Epithelial cell of esophagus (primary cell): ENCODE measurements around the gene VPS37B.
A peak's percentile ranks its signal among the peaks of the same experiment; 100 is the strongest.
"Not testable (repeated sequence)": the region's sequence is repeated elsewhere in the genome, so short reads cannot be mapped to it uniquely, and the experiment has no call there.

Experiments
- DNase-seq: peaks from one replicate; pipeline ENCODE4 v3.0.0; 2010; ENCODE audit warnings: low read depth
- H3K4me3 ChIP-seq: 2 replicates; pipeline ENCODE4 v1.5.1; 2011; ENCODE audit warnings: mild to moderate bottlenecking, low read length, control low read depth
- CTCF ChIP-seq: IDR thresholded peaks from 2 replicates; pipeline ENCODE4 v1.5.1; 2011; ENCODE audit warnings: low read depth, mild to moderate bottlenecking, low read length, control low read depth, inconsistent platforms; ENCODE audit not compliant: insufficient read depth; ENCODE audit errors: missing control alignments

Gene VPS37B

GRCh38 chr12:122895704-122896636, at the start of gene VPS37B:
Gene VPS37B, minus strand, starts transcription at chr12:122896124. Its CDS starts 62 bp downstream, at chr12:122896062.
- DNase-seq = peak; percentile 75
- no peak for TF ChIP-seq CTCF
- H3K4me3 ChIP-seq = peak within 1 kb of the TSS; percentile 100

GRCh38 chr12:122944605-122945592, 49.0 kb upstream of the VPS37B start:
- DNase-seq = peak; percentile 33
- H3K4me3 ChIP-seq = no peak overlapping the region
- TF ChIP-seq CTCF = no peak

- TF ChIP-seq CTCF = no peak
- no peak overlapping the region for H3K4me3 ChIP-seq
- DNase-seq = no peak
Observed at GRCh38 chr12:122943196-122943595, 47.3 kb upstream of the VPS37B start.

GRCh38 chr12:122942637-122943036, 46.7 kb upstream of the VPS37B start:
- no peak for TF ChIP-seq CTCF
- H3K4me3 ChIP-seq = no peak overlapping the region
- DNase-seq = no peak

GRCh38 chr12:122941351-122941750, 45.4 kb upstream of the VPS37B start:
- DNase-seq, H3K4me3 ChIP-seq: not testable (repeated sequence)

- no peak for DNase-seq
- H3K4me3 ChIP-seq = no peak overlapping the region
- TF ChIP-seq CTCF = no peak
Observed at GRCh38 chr12:122939125-122939524, 43.2 kb upstream of the VPS37B start.

- no peak for DNase-seq
- TF ChIP-seq CTCF = no peak
- no peak overlapping the region for H3K4me3 ChIP-seq
Observed at GRCh38 chr12:122937622-122938091, 41.7 kb upstream of the VPS37B start.
